ENCODE data around the gene COG5. TPM values are rescaled to one million over a fixed set of nuclear protein-coding genes. Genes with fewer than 3 reads are reported as not detected.

COG5 gene
- total and polyA plus RNA-seq, 10 of the 15 experiments (the other 5 are each of a cell fraction or from before 2014, with no cell fraction given): 5.5 to 27.9 (median 15.6) TPM

GRCh38 chr7:107173691-107174406, 389.9 kb downstream of the COG5 start:
- peaks cover 26% of the 10 kb centered on the region for H3K4me1 ChIP-seq (ENCODE audit: control insufficient read depth, insufficient read depth, low read length)
- H2AFZ ChIP-seq (ENCODE audit: control insufficient read depth, low read depth, low read length): no peak overlapping the region
- ChIA-PET SMC1A (ENCODE audit: uncharacterized antibody, unreplicated experiment) (interaction anchor here (0.8 to 2.6 kb wide), 14 partner anchors 9 to 52 kb away, joined by 3 to 23 read pairs (median 4); no protein-coding TSS in a partner anchor), RAD21 (ENCODE audit: unreplicated experiment) (interaction anchor here (0.8 to 1.8 kb wide), 10 partner anchors 9 to 327 kb away, joined by 3 to 11 read pairs (median 4); no protein-coding TSS in a partner anchor), POLR2A (interaction anchor here (0.7 to 1.0 kb wide), 5 partner anchors 12 to 228 kb away, joined by 3 read pairs; no protein-coding TSS in a partner anchor), CTCF (interaction anchor here (0.7 to 3.0 kb wide), 8 partner anchors 8 to 701 kb away, joined by 3 to 15 read pairs (median 4); no protein-coding TSS in a partner anchor)
- ATAC-seq (peak; percentile 68), FAIRE-seq (peak; percentile 7), DNase-seq (ENCODE audit: low read depth, low spot score) (no peak)
- peak overlapping the region; percentile 66 for H3K4me2 ChIP-seq (ENCODE audit: control insufficient read depth, insufficient read depth)
- intact Hi-C loops (cut with micrococcal nuclease; ENCODE audit: unreplicated experiment): no loop called here
- no peak overlapping the region for H3K9ac ChIP-seq (ENCODE audit: control insufficient read depth, insufficient read depth, low read length)
- in situ Hi-C loops (cut with MboI): no loop called here
- no peaks in the 10 kb centered on the region for H3K27me3 ChIP-seq (replicated peaks in 1 of 2; ENCODE audit: control insufficient read depth in 2 of 2, insufficient read depth in 2 of 2, low read length in 1 of 2)
- peaks cover 34% of the 10 kb centered on the region for H3K79me2 ChIP-seq (ENCODE audit: control insufficient read depth, insufficient read depth, low read length)
- no peaks in the 10 kb centered on the region for H4K20me1 ChIP-seq (ENCODE audit: control insufficient read depth, insufficient read depth)
- no TSS peak for BruUV-seq (replicated peaks)
- no peak for TF ChIP-seq JUND (IDR thresholded peaks at IDR 0.05; ENCODE audit: low read depth, low read length)
- peak; percentile 59 for TF ChIP-seq JUNB (IDR thresholded peaks at IDR 0.05)
- TF ChIP-seq STAT3 (IDR thresholded peaks at IDR 0.05; ENCODE audit: low read depth, low read length): no peak
- TF ChIP-seq, protein P1, sequence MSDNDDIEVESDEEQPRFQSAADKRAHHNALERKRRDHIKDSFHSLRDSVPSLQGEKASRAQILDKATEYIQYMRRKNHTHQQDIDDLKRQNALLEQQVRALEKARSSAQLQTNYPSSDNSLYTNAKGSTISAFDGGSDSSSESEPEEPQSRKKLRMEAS (IDR thresholded peaks at IDR 0.05; ENCODE audit: low read depth, low read length): no peak
- TF ChIP-seq, protein P2, sequence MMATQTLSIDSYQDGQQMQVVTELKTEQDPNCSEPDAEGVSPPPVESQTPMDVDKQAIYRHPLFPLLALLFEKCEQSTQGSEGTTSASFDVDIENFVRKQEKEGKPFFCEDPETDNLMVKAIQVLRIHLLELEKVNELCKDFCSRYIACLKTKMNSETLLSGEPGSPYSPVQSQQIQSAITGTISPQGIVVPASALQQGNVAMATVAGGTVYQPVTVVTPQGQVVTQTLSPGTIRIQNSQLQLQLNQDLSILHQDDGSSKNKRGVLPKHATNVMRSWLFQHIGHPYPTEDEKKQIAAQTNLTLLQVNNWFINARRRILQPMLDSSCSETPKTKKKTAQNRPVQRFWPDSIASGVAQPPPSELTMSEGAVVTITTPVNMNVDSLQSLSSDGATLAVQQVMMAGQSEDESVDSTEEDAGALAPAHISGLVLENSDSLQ (IDR thresholded peaks at IDR 0.05): peak; percentile 36; the same call in 1 of the 2 replicates
- H3K4me3 ChIP-seq: no peak overlapping the region
- H3K27ac ChIP-seq (ENCODE audit: control insufficient read depth, insufficient read depth): peak overlapping the region; percentile 15; the same call in 1 of the 2 replicates
- no peaks in the 10 kb centered on the region for H3K36me3 ChIP-seq (ENCODE audit: control insufficient read depth in 2 of 2, insufficient read depth in 2 of 2, low read length in 1 of 2)
- WGBS (ENCODE audit: insufficient coverage, insufficient replicate concordance, low lambda C conversion rate, missing lambda C conversion rate): 16% methylated on average over 4 of the region's 4 CpGs
- H3K9me3 ChIP-seq (replicated peaks; ENCODE audit: control insufficient read depth, insufficient read depth, low read length): no peaks in the 10 kb centered on the region
